HepG2 (cell line): ENCODE measurements around the gene FUBP3. TPM values are rescaled to one million over a fixed set of nuclear protein-coding genes. Genes with fewer than 3 reads are reported as not detected.

Experiments
- ATAC-seq: fragments of 200-7000 bp; cut with Tn5 transposase; 3 replicates; pipeline ENCODE4 v1.9.1; 2020; ENCODE audit warnings: mild to moderate bottlenecking, moderate library complexity
- BruUV-seq: library from RNA; stranded (reverse); fragments of 400-500 nt; replicated peaks from 2 replicates; lab custom pipeline; 2021; lab: Mats Ljungman, UMichigan
- CTCF ChIA-PET: fragments of 300-600 bp; formaldehyde crosslinking; extraction: SDS; loops from one replicate; lab custom pipeline; 2021; ENCODE audit warnings: low total read pairs, inconsistent platforms, low intra/inter-chr PET ratio; lab: Yijun Ruan, JAX
- POLR2A ChIA-PET: fragments of 350-600 bp; sonication (Branson Sonifier 250); formaldehyde crosslinking; loops from one replicate; lab custom pipeline; 2020; ENCODE audit warnings: antibody characterized with exemption, inconsistent platforms; lab: Yijun Ruan, JAX
- DNase-seq: peaks from one replicate; pipeline ENCODE4 v3.0.0-alpha.2; 2015; ENCODE audit warnings: low spot score
- FAIRE-seq: peaks from 3 replicates; lab custom pipeline; 2011; peaks lifted over from hg19 to GRCh38; lab: Jason Lieb, UNC
- H2AFZ ChIP-seq: one replicate; pipeline ENCODE4 v1.6.1; 2011; ENCODE audit warnings: low read length, inconsistent platforms
- H3K27ac ChIP-seq: fragments of 300-600 bp; 3 replicates; pipeline ENCODE4 v1.8.0; 2011; ENCODE audit warnings: mixed run types, mild to moderate bottlenecking, mixed read lengths, low read length, inconsistent platforms; ENCODE audit not compliant: insufficient read depth; ENCODE audit errors: extremely low read length
- H3K27me3 ChIP-seq, 2 experiments: fragments of 200-600 bp in 1 of 2; 2 replicates in 1 of 2; 3 replicates in 1 of 2; pipeline versions ENCODE4 v1.6.0 to v1.8.0; 2011; ENCODE audit warnings: low read length in 2 of 2, mild to moderate bottlenecking in 2 of 2, moderate library complexity in 2 of 2, inconsistent platforms in 1 of 2; ENCODE audit not compliant: insufficient read depth in 2 of 2, control insufficient read depth in 1 of 2
- H3K36me3 ChIP-seq, 2 experiments: fragments of 200-600 bp in 1 of 2; replicated peaks in 1 of 2; 2 replicates in 1 of 2; 3 replicates in 1 of 2; pipeline versions ENCODE4 v1.5.1 to v1.8.0; 2011; ENCODE audit warnings: low read length in 2 of 2, inconsistent platforms in 1 of 2; ENCODE audit not compliant: insufficient read depth in 2 of 2, control insufficient read depth in 1 of 2
- H3K4me1 ChIP-seq: 2 replicates; pipeline ENCODE4 v1.5.1; 2012; ENCODE audit warnings: low read length, inconsistent platforms; ENCODE audit not compliant: insufficient read depth
- H3K4me2 ChIP-seq: 2 replicates; pipeline ENCODE4 v1.6.0; 2011; ENCODE audit warnings: low read depth, low read length, inconsistent platforms
- H3K4me3 ChIP-seq, 3 experiments: fragments of 200-600 bp in 1 of 3; sonication (generic), shearing (Covaris generic) in 1 of 3; replicated peaks in 1 of 3; 2 replicates each; pipeline ENCODE4 v1.5.1; 2011 to 2016; ENCODE audit warnings: low read length in 3 of 3, inconsistent platforms in 2 of 3, low read depth in 2 of 3, mild to moderate bottlenecking in 2 of 3, control low read depth in 1 of 3, mixed read lengths in 1 of 3; ENCODE audit not compliant: insufficient read depth in 1 of 3
- H3K79me2 ChIP-seq: one replicate; pipeline ENCODE4 v1.6.1; 2011; ENCODE audit warnings: low read length, inconsistent platforms; ENCODE audit not compliant: insufficient read depth
- H3K9ac ChIP-seq: 2 replicates; pipeline ENCODE4 v1.6.0; 2011; ENCODE audit warnings: mild to moderate bottlenecking, low read depth, low read length, inconsistent platforms; ENCODE audit not compliant: insufficient read depth
- H3K9me3 ChIP-seq: 2 replicates; pipeline ENCODE4 v1.5.1; 2012; ENCODE audit warnings: mild to moderate bottlenecking, low read length
- H4K20me1 ChIP-seq: 2 replicates; pipeline ENCODE4 v1.6.0; 2011; ENCODE audit warnings: inconsistent platforms, mild to moderate bottlenecking, low read length, moderate library complexity; ENCODE audit not compliant: insufficient read depth
- BATF2 ChIP-seq: sonication (generic); formaldehyde crosslinking; IDR thresholded peaks from 2 replicates; pipeline ENCODE4 v1.8.0; 2022; ENCODE audit warnings: mild to moderate bottlenecking, missing genetic modification reagents, moderate library complexity
- EEA1 ChIP-seq: sonication (generic); formaldehyde crosslinking; IDR thresholded peaks from 2 replicates; pipeline ENCODE4 v1.5.1; 2020; ENCODE audit warnings: mild to moderate bottlenecking, missing genetic modification reagents, borderline replicate concordance
- FUBP1 ChIP-seq: sonication (generic); formaldehyde crosslinking; IDR thresholded peaks from 2 replicates; pipeline ENCODE4 v1.5.1; 2020; ENCODE audit warnings: missing genetic modification reagents, mild to moderate bottlenecking, borderline replicate concordance
- NFATC3 ChIP-seq: sonication (generic); formaldehyde crosslinking; IDR thresholded peaks from 2 replicates; pipeline ENCODE4 v1.5.1; 2020; ENCODE audit warnings: mild to moderate bottlenecking, missing genetic modification reagents
- TOPORS ChIP-seq: sonication (generic); formaldehyde crosslinking; IDR thresholded peaks from 2 replicates; pipeline ENCODE4 v1.8.0; 2023; ENCODE audit warnings: mild to moderate bottlenecking, missing genetic modification reagents
- ZNF17 ChIP-seq: sonication (generic); formaldehyde crosslinking; IDR thresholded peaks from 2 replicates; pipeline ENCODE4 v1.5.0; 2020; ENCODE audit warnings: mild to moderate bottlenecking, missing genetic modification reagents
- ZNF407 ChIP-seq: sonication (generic); formaldehyde crosslinking; IDR thresholded peaks from one replicate; pipeline ENCODE4 v1.5.1; 2020; ENCODE audit warnings: mild to moderate bottlenecking, missing genetic modification reagents; ENCODE audit errors: not compliant biosample characterization
- ZNF768 ChIP-seq: sonication (generic); formaldehyde crosslinking; IDR thresholded peaks from 2 replicates; pipeline ENCODE4 v1.4.0; 2020; ENCODE audit warnings: missing genetic modification reagents
- ZNF773 ChIP-seq: sonication (generic); formaldehyde crosslinking; IDR thresholded peaks from 2 replicates; pipeline ENCODE4 v1.4.0; 2020; ENCODE audit warnings: missing genetic modification reagents, borderline replicate concordance
- WGBS: methylation state at CpG from one replicate; pipeline ENCODE4 v1.1.6; 2017; ENCODE audit warnings: low lambda C conversion rate; 5-methylcytosine and 5-hydroxymethylcytosine counted together
- in situ Hi-C: cut with HindIII; loops from 2 replicates; pipeline ENCODE4 v1.10.0; 2017; ENCODE audit warnings: low pct_unique_long_range_greater_than_20kb; ENCODE audit not compliant: extremely low pct_ligation_motif_present
- intact Hi-C: fragments of 100-400 bp; cut with micrococcal nuclease; formaldehyde crosslinking; loops from one replicate; pipeline ENCODE4 v1.10.0; 2022; ENCODE audit not compliant: unreplicated experiment
- polyA plus RNA-seq, 8 experiments: library from polyadenylated mRNA; depleted of rRNA in 3 of 8; stranded (reverse) in 7 of 8; unstranded in 1 of 8; fragments of >200 nt; fragmentation: Illumina TruSeq in 4 of 8; extraction: Trizol in 4 of 8; gene quantifications; 2 replicates each; pipeline versions ENCODE4 v1.2.1 to v1.2.3, GENCODE V29; 2011 to 2016; ENCODE audit warnings: low read depth in 4 of 8, missing spikeins in 1 of 8, mixed read lengths in 1 of 8; ENCODE audit not compliant: insufficient read depth in 1 of 8
- total RNA-seq, 5 experiments: library from RNA; depleted of rRNA; stranded (reverse); fragments of >200 nt; fragmentation: Illumina TruSeq; extraction: Trizol; gene quantifications; 2 replicates each; pipeline ENCODE4 v1.2.3, GENCODE V29; 2016; ENCODE audit warnings: low read depth in 1 of 5
- TF ChIP-seq, protein P1 (sequence below): sonication (generic); formaldehyde crosslinking; IDR thresholded peaks from 2 replicates; pipeline ENCODE4; 2020; ENCODE audit warnings: missing genetic modification reagents, mild to moderate bottlenecking, borderline replicate concordance

Gene FUBP3
- total and polyA plus RNA-seq, 2 of the 13 experiments (the other 11 are each of a cell fraction or from before 2014, with no cell fraction given), result 28.7 to 40.0 TPM

- FAIRE-seq (no peak), ATAC-seq (no peak), DNase-seq (no peak)
- Histone ChIP-seq H4K20me1 (no peaks in the 10 kb centered on the region), H3K9me3 (no peaks in the 10 kb centered on the region), H3K4me3 (no peak overlapping the region), H2AFZ (no peak overlapping the region), H3K9ac (no peak overlapping the region), H3K4me1 (peaks cover 14% of the 10 kb centered on the region), H3K4me2 (no peak overlapping the region), H3K27ac (no peak overlapping the region), H3K27me3 (peaks cover 0 to 11% of the 10 kb centered on the region in 2 experiments; a peak in 2 of 5 replicates), H3K79me2 (no peaks in the 10 kb centered on the region), H3K36me3 (no peaks in the 10 kb centered on the region)
- 91% methylated on average over 6 of the region's 6 CpGs for WGBS
- BruUV-seq, result no TSS peak
- in situ Hi-C loops, result no loop called here
- CTCF ChIA-PET, result no interaction called here
- intact Hi-C loops, result no loop called here
- POLR2A ChIA-PET, result interaction anchor here (0.6 to 0.7 kb wide), 2 partner anchors 22 to 66 kb away, joined by 3 read pairs; no protein-coding TSS in a partner anchor
- no peak for TF ChIP-seq ZNF773 (CRISPR knock-in tag)
- TF ChIP-seq BATF2 (CRISPR knock-in tag), result no peak
- no peak for TF ChIP-seq NFATC3 (CRISPR knock-in tag)
- no peak for TF ChIP-seq FUBP1 (CRISPR knock-in tag)
- no peak for TF ChIP-seq EEA1 (CRISPR knock-in tag)
- no peak for TF ChIP-seq ZNF407 (CRISPR knock-in tag)
- no peak for TF ChIP-seq ZNF768 (CRISPR knock-in tag)
- TF ChIP-seq, protein P1, sequence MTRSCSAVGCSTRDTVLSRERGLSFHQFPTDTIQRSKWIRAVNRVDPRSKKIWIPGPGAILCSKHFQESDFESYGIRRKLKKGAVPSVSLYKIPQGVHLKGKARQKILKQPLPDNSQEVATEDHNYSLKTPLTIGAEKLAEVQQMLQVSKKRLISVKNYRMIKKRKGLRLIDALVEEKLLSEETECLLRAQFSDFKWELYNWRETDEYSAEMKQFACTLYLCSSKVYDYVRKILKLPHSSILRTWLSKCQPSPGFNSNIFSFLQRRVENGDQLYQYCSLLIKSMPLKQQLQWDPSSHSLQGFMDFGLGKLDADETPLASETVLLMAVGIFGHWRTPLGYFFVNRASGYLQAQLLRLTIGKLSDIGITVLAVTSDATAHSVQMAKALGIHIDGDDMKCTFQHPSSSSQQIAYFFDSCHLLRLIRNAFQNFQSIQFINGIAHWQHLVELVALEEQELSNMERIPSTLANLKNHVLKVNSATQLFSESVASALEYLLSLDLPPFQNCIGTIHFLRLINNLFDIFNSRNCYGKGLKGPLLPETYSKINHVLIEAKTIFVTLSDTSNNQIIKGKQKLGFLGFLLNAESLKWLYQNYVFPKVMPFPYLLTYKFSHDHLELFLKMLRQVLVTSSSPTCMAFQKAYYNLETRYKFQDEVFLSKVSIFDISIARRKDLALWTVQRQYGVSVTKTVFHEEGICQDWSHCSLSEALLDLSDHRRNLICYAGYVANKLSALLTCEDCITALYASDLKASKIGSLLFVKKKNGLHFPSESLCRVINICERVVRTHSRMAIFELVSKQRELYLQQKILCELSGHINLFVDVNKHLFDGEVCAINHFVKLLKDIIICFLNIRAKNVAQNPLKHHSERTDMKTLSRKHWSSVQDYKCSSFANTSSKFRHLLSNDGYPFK, result no peak
- TF ChIP-seq TOPORS, result no peak
- TF ChIP-seq ZNF17 (CRISPR knock-in tag), result no peak
These were observed 22.3 kb upstream of the FUBP3 start for GRCh38 chr9:130557077-130557468.
